Caco-2 (cell line): ENCODE results near the gene WWOX. TPM values are rescaled to one million over a fixed set of nuclear protein-coding genes. Genes with fewer than 3 reads are reported as not detected.

Experiments
- BruUV-seq: library from RNA; stranded (reverse); fragments of 400-500 nt; replicated peaks from 2 replicates; lab custom pipeline; 2021; lab: Mats Ljungman, UMichigan
- CTCF ChIA-PET: fragments of 300-600 bp; sonication (Branson Sonifier 250); formaldehyde crosslinking; loops from one replicate; lab custom pipeline; 2022; ENCODE audit warnings: antibody characterized with exemption; lab: Charles Lee
- POLR2A ChIA-PET: fragments of 300-600 bp; sonication (Branson Sonifier 250); formaldehyde crosslinking; loops from one replicate; lab custom pipeline; 2022; ENCODE audit warnings: antibody characterized with exemption; lab: Charles Lee
- DNase-seq, 2 experiments: peaks; one replicate each; pipeline versions ENCODE4 v3.0.0 to v3.0.0-alpha.2; 2020 to 2022
- H3K27me3 ChIP-seq: replicated peaks from 2 replicates; pipeline ENCODE4 v1.6.0; 2011; ENCODE audit warnings: low read length; ENCODE audit not compliant: control insufficient read depth, insufficient read depth
- H3K36me3 ChIP-seq: 2 replicates; pipeline ENCODE4 v1.5.1; 2011; ENCODE audit warnings: low read length; ENCODE audit not compliant: control insufficient read depth, insufficient read depth
- H3K4me1 ChIP-seq: fragments of 250-450 bp; sonication (Bioruptor Pico); 2 replicates; pipeline ENCODE4 v1.5.1; 2020; ENCODE audit warnings: mild to moderate bottlenecking
- H3K4me3 ChIP-seq: 2 replicates; pipeline ENCODE4 v1.5.1; 2011; ENCODE audit warnings: low read depth, mild to moderate bottlenecking, control low read depth, low read length
- H3K9me3 ChIP-seq: fragments of 250-450 bp; sonication (Bioruptor Pico); 2 replicates; pipeline ENCODE4 v1.5.1; 2020; ENCODE audit warnings: mild to moderate bottlenecking, moderate library complexity
- H3K27ac Mint-ChIP-seq: one replicate; pipeline ENCODE4 v1.8.0; 2022; ENCODE audit warnings: mixed read lengths; ENCODE audit not compliant: unreplicated experiment
- H3K27me3 Mint-ChIP-seq: one replicate; pipeline ENCODE4 v1.8.0; 2022; ENCODE audit warnings: mixed read lengths; ENCODE audit not compliant: insufficient read depth, unreplicated experiment
- H3K36me3 Mint-ChIP-seq: one replicate; pipeline ENCODE4 v1.8.0; 2022; ENCODE audit warnings: mild to moderate bottlenecking, mixed read lengths; ENCODE audit not compliant: insufficient read depth, unreplicated experiment
- H3K4me1 Mint-ChIP-seq: one replicate; pipeline ENCODE4 v1.8.0; 2022; ENCODE audit warnings: low read depth, mixed read lengths; ENCODE audit not compliant: unreplicated experiment
- H3K4me3 Mint-ChIP-seq: one replicate; pipeline ENCODE4 v1.8.0; 2022; ENCODE audit warnings: mild to moderate bottlenecking, moderate library complexity, mixed read lengths; ENCODE audit not compliant: unreplicated experiment
- H3K9me3 Mint-ChIP-seq: one replicate; pipeline ENCODE4 v1.8.0; 2022; ENCODE audit warnings: mixed read lengths; ENCODE audit not compliant: unreplicated experiment
- intact Hi-C: fragments of 100-400 bp; cut with micrococcal nuclease; formaldehyde crosslinking; loops from one replicate; pipeline ENCODE4 v1.10.0; 2022; ENCODE audit not compliant: unreplicated experiment
- total RNA-seq: library from RNA; stranded (reverse); gene quantifications from 2 replicates; pipeline ENCODE4 v1.2.3, GENCODE V29; 2022
- TF ChIP-seq, protein P1 (sequence below), 2 experiments: fragments of 200-600 bp in 1 of 2; IDR thresholded peaks; 1 replicate in 1 of 2; 2 replicates in 1 of 2; pipeline versions ENCODE4 v1.5.1 to v1.8.0; 2011 to 2022; ENCODE audit warnings: antibody characterized with exemption in 1 of 2, control low read depth in 1 of 2, inconsistent platforms in 1 of 2, low read depth in 1 of 2, low read length in 1 of 2, mild to moderate bottlenecking in 1 of 2, moderate library complexity in 1 of 2; ENCODE audit not compliant: insufficient read depth in 1 of 2, severe bottlenecking in 1 of 2, unreplicated experiment in 1 of 2

The WWOX gene
- total RNA-seq, 1 experiment from 2014 or later, result 45.0 TPM

DNA sequence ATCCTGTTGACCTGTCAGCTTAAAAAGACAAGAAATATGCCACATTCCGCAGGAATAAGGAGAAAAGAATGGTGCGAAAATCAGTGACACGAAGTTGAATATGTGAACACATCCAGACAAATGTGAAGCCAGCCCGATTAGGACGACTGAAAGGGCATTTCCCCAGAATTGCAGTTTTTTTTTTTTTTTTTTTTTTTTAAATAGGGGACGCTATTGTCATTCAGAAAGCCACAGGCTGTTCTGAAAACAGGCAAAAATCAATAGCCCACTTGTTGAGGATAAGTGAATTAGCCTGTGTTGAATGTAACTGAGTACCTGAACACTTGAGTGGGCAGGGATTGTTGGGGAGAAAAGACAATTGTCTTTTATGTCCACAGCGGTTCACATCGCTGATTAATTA lies 507.1 kb downstream of the WWOX start:
- TF ChIP-seq, protein P1, sequence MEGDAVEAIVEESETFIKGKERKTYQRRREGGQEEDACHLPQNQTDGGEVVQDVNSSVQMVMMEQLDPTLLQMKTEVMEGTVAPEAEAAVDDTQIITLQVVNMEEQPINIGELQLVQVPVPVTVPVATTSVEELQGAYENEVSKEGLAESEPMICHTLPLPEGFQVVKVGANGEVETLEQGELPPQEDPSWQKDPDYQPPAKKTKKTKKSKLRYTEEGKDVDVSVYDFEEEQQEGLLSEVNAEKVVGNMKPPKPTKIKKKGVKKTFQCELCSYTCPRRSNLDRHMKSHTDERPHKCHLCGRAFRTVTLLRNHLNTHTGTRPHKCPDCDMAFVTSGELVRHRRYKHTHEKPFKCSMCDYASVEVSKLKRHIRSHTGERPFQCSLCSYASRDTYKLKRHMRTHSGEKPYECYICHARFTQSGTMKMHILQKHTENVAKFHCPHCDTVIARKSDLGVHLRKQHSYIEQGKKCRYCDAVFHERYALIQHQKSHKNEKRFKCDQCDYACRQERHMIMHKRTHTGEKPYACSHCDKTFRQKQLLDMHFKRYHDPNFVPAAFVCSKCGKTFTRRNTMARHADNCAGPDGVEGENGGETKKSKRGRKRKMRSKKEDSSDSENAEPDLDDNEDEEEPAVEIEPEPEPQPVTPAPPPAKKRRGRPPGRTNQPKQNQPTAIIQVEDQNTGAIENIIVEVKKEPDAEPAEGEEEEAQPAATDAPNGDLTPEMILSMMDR (IDR thresholded peaks at IDR 0.05; ENCODE audit: insufficient read depth in 1 of 2, low read depth in 1 of 2, low read length in 1 of 2, severe bottlenecking in 1 of 2, unreplicated experiment in 1 of 2), result no peak
- Histone ChIP-seq H3K27me3 (no peaks in the 10 kb centered on the region), H3K4me1 (peaks cover 3% of the 10 kb centered on the region; the same call in 1 of the 2 replicates), H3K9me3 (no peaks in the 10 kb centered on the region), H3K36me3 (no peaks in the 10 kb centered on the region), H3K4me3 (no peak overlapping the region)
- Mint-ChIP-seq H3K36me3 (no peaks in the 10 kb centered on the region), H3K4me3 (no peak overlapping the region), H3K27me3 (peaks cover 4% of the 10 kb centered on the region), H3K9me3 (peaks cover 10% of the 10 kb centered on the region), H3K27ac (no peak overlapping the region), H3K4me1 (peaks cover 15% of the 10 kb centered on the region)
- no TSS peak for BruUV-seq
- ChIA-PET CTCF (interaction anchor here (0.7 kb wide), 1 partner anchor 710 kb away, joined by 3 read pairs; no protein-coding TSS in a partner anchor), POLR2A (no interaction called here)
- intact Hi-C loops, result no loop called here
- DNase-seq, result no peak

DNA sequence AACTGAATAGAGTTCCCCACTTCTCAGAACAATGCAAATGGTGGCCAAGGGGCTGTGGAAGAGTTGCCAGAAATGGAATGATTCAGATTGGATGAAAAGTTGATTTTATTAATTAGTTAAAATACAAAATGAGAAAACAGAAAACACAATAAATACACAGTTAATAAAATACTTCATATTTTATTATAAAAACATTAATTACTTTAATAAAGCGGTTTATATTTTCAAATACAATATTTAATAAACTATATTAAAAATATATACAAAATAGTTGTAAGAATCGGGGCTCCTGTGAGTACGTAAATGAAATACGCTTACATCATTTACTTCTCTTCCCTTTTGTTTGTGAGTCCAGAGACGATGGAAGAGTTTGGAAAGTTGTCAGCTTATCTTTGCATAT lies 507.6 kb downstream of the WWOX start:
- POLR2A ChIA-PET, result no interaction called here
- H3K27ac Mint-ChIP-seq, result no peak overlapping the region
- peaks cover 15% of the 10 kb centered on the region for H3K4me1 Mint-ChIP-seq

DNA sequence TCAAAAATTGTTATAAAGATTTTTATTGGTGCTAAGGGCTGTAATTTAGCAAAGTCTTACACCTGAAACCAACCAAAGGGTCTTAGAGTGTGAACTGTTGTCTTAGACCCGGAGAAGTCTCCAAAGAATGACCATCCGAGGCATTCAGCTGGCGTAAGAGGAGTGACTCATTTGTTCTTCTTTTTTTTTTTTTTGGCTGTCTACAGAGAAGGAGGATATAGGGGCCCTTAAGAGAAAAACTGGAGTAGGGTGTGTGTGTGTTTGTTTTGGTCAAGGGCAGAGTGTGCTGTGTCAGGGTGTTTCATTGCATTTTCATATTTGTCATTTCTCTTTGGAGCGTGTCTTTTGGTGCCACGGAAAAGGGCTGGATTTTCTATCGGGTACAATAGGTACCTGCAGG lies 508.0 kb downstream of the WWOX start:
- TF ChIP-seq, protein P1 (IDR thresholded peaks at IDR 0.05; ENCODE audit: insufficient read depth in 1 of 2, low read depth in 1 of 2, low read length in 1 of 2, severe bottlenecking in 1 of 2, unreplicated experiment in 1 of 2), result no peak
- Mint-ChIP-seq H3K27me3 (peaks cover 4% of the 10 kb centered on the region), H3K36me3 (no peaks in the 10 kb centered on the region), H3K9me3 (peaks cover 10% of the 10 kb centered on the region), H3K4me1 (peaks cover 15% of the 10 kb centered on the region), H3K27ac (peak overlapping the region; percentile 35), H3K4me3 (no peak overlapping the region)
- H3K4me3 ChIP-seq, result no peak overlapping the region
- POLR2A ChIA-PET, result no interaction called here
- BruUV-seq, result no TSS peak
- H3K36me3 ChIP-seq, result no peaks in the 10 kb centered on the region
- H3K4me1 ChIP-seq, result peaks cover 3% of the 10 kb centered on the region; the same call in 1 of the 2 replicates
- no peaks in the 10 kb centered on the region for H3K9me3 ChIP-seq
- H3K27me3 ChIP-seq, result no peaks in the 10 kb centered on the region
- intact Hi-C loops, result no loop called here
- DNase-seq, result no peak
- CTCF ChIA-PET, result no interaction called here

More for the DNA sequence above, 507.6 kb downstream of the WWOX start:
- H3K36me3 Mint-ChIP-seq, result no peaks in the 10 kb centered on the region
- Histone ChIP-seq H3K27me3 (no peaks in the 10 kb centered on the region), H3K9me3 (no peaks in the 10 kb centered on the region), H3K4me3 (no peak overlapping the region), H3K4me1 (peaks cover 3% of the 10 kb centered on the region; the same call in 1 of the 2 replicates), H3K36me3 (no peaks in the 10 kb centered on the region)
- H3K9me3 Mint-ChIP-seq, result peaks cover 10% of the 10 kb centered on the region
- H3K4me3 Mint-ChIP-seq, result no peak overlapping the region
- TF ChIP-seq, protein P1 (IDR thresholded peaks at IDR 0.05; ENCODE audit: insufficient read depth in 1 of 2, low read depth in 1 of 2, low read length in 1 of 2, severe bottlenecking in 1 of 2, unreplicated experiment in 1 of 2), result no peak
- peaks cover 4% of the 10 kb centered on the region for H3K27me3 Mint-ChIP-seq
- DNase-seq, result no peak
- intact Hi-C loops, result no loop called here
- CTCF ChIA-PET, result no interaction called here
- BruUV-seq, result no TSS peak
